Heart right ventricle (tissue), 16 donors: ENCODE results near the gene PACSIN2. TPM values are rescaled to one million over a fixed set of nuclear protein-coding genes. Genes with fewer than 3 reads are reported as not detected.
A peak's percentile ranks its signal among the peaks of the same experiment; 100 is the strongest.

Source experiments
- ATAC-seq, 8 donors: fragments of 200-7000 bp; cut with Tn5 transposase; one replicate each; pipeline ENCODE4 v1.9.1; 2020; ENCODE audit warnings: mild to moderate bottlenecking in 8 of 8, moderate library complexity in 8 of 8, moderate number of reproducible peaks in 1 of 8
- DNase-seq, 2 donors: peaks; one replicate each; pipeline ENCODE4 v3.0.0-alpha.2; 2020
- H3K27ac ChIP-seq, 10 donors: fragments of 200-600 bp; sonication (generic) in 2 of 10; one replicate each; pipeline versions ENCODE4 v1.5.0 to v1.8.0; 2020 to 2022; ENCODE audit warnings: mild to moderate bottlenecking in 3 of 10
- H3K27me3 ChIP-seq, 7 donors: fragments of 200-600 bp; one replicate each; pipeline ENCODE4 v1.8.0; 2021 to 2022; ENCODE audit warnings: mild to moderate bottlenecking in 2 of 7
- H3K36me3 ChIP-seq, 9 donors: fragments of 200-600 bp; sonication (generic) in 1 of 9; one replicate each; pipeline versions ENCODE4 v1.5.0 to v1.8.0; 2020 to 2022; ENCODE audit warnings: mild to moderate bottlenecking in 2 of 9
- H3K4me1 ChIP-seq, 9 donors: fragments of 200-600 bp; sonication (generic) in 1 of 9; one replicate each; pipeline versions ENCODE4 v1.5.0 to v1.8.0; 2020 to 2022; ENCODE audit warnings: mild to moderate bottlenecking in 4 of 9
- H3K4me3 ChIP-seq, 10 donors: fragments of 200-600 bp; sonication (generic) in 2 of 10; one replicate each; pipeline versions ENCODE4 v1.5.0 to v1.8.0; 2020 to 2022; ENCODE audit warnings: mild to moderate bottlenecking in 7 of 10, moderate library complexity in 2 of 10
- H3K9me3 ChIP-seq, 11 donors: fragments of 200-600 bp in 10 of 11; sonication (generic) in 2 of 11; one replicate each; pipeline versions ENCODE4 v1.5.0 to v1.8.0; 2013 to 2022; ENCODE audit warnings: mild to moderate bottlenecking in 2 of 11, control low read depth in 1 of 11, moderate library complexity in 1 of 11
- CTCF ChIP-seq, 9 donors: fragments of 200-600 bp; sonication (generic) in 2 of 9; IDR thresholded peaks; one replicate each; pipeline versions ENCODE4 v1.5.0 to v1.8.0; 2021 to 2022; ENCODE audit warnings: antibody characterized with exemption in 9 of 9, mild to moderate bottlenecking in 5 of 9, moderate library complexity in 1 of 9
- WGBS, 2 donors: extraction: QIAGEN DNeasy Blood & Tissue Kit; methylation state at CpG; one replicate each; pipeline ENCODE4 v1.1.7; 2013; ENCODE audit warnings: inconsistent platforms in 1 of 2; 5-methylcytosine and 5-hydroxymethylcytosine counted together
- intact Hi-C, 10 donors: fragments of 100-400 bp; cut with DNase I; formaldehyde crosslinking; loops; one replicate each; pipeline versions ENCODE4 v1.11.1 to v1.14.2; 2022
- polyA plus RNA-seq, 2 donors: library from polyadenylated mRNA; stranded (reverse); fragments of 200-250 nt; gene quantifications; one replicate each; pipeline ENCODE4 v1.2.3, GENCODE V29; 2013
- total RNA-seq, 10 donors: library from RNA; stranded (reverse); fragmentation: NEBNext Ultra II Directional in 3 of 10; extraction: Animal tissue kit (Norgen Biotek cat#: 25700) in 3 of 10; gene quantifications; one replicate each; pipeline versions ENCODE4 v1.2.1 to v1.2.4, GENCODE V29; 2021 to 2023
- donor health status: Arrhythmogenic right ventricular cardiomyopathy.
- donor health status: ischemic (EF 13 %, LVEDD 7.1; RV severe dilation, severe dysfunction).
- donor health status: healthy with polysubstance abuse.
- donor health status: DM: no; HTN: yes; CAD: no.
- donor health status: DM: no; HTN: no; CAD: no.
- donor health status: ischemic (EF 25% LVEDD 6.9; RV normal size, moderate dysfunction).
- donor health status: ischemic (EF 25% LVEDD 5.7; RV mildly dilated, moderate dysfunction).
- donor health status: healthy.
- donor health status: DM: yes; HTN: yes; CAD: no.
- donor health status: Ischemic cardiomyopathy.
- donor health status: ischemic (EF 35%, LVEDD 5.7; RV mildly dilated, moderate dysfunction).
- donor health status: nonischemic (EF 11% LVEDD 7.7; RV severe dilation, severe dysfunction).
- donor health status: DM: yes; HTN: yes; CAD: no.
- donor health status: PGD.
- donor health status: ischemic (EF 29% LVEDD 5.4; RV normal size, mild dysfunction).
- donor health status: nonischemic (EF 23%, LVEDD 6.1; RV moderate dilation, normal function).

Gene PACSIN2
- total and polyA plus RNA-seq, 12 donors: 24.3 to 69.7 (median 57.0) TPM

- intact Hi-C loops: no loop called here
- WGBS, 2 donors: 91 to 96% methylated on average over 3 of the region's 3 CpGs
- H3K27ac ChIP-seq: no peak overlapping the region
- peaks cover 0 to 24% (median 5%) of the 10 kb centered on the region in 9 donors for H3K4me1 ChIP-seq
- DNase-seq (no peak), ATAC-seq (no peak)
- no peaks in the 10 kb centered on the region for H3K27me3 ChIP-seq
- TF ChIP-seq CTCF (IDR thresholded peaks at IDR 0.05): no peak
- H3K9me3 ChIP-seq: no peaks in the 10 kb centered on the region
- H3K4me3 ChIP-seq: no peak overlapping the region
- no peaks in the 10 kb centered on the region for H3K36me3 ChIP-seq
Observed at GRCh38 chr22:42985531-42985905, 29.4 kb downstream of the PACSIN2 start.

DNA sequence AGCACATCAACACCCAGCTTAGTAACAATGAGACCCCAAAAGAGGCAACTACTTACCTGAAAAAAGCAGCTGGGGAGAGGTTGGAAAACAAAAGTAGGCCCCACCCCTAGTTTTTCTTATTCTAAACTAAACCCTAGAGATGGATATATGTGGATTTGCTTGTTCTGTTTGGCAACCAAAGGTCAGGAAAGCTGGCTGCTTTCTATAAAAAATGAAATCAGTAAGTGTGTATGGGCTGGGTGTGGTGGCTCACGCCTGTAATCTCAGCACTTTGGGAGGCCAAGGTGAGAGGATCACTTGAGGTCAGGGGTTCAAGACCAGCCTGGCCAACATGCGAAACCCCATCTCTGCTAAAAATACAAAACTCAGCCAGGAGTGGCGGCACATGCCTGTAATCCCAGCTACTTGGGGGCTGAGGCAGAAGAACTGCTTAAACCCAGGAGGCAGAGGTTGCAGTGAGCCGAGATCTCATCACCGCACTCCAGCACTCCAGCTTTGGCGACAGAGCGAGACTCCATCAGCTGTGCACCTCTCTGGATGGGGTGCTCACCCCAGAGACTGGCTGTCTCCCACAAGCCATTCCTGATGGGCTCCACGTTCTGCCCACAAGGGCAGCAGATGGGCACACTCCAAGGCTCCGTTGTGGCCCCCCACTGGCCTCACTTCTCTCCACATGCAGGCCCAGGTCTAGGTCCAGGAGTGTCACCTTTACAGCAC is 30.0 kb downstream of the PACSIN2 start:
- Histone ChIP-seq H3K27me3 (no peaks in the 10 kb centered on the region), H3K4me1 (peaks cover 0 to 19% (median under 1%) of the 10 kb centered on the region in 9 donors), H3K36me3 (no peaks in the 10 kb centered on the region), H3K27ac (no peak overlapping the region), H3K4me3 (no peak overlapping the region), H3K9me3 (no peaks in the 10 kb centered on the region)
- WGBS, 2 donors: 97 to 99% methylated on average over 9 of the region's 9 CpGs
- no peak for TF ChIP-seq CTCF (IDR thresholded peaks at IDR 0.05)
- ATAC-seq (peak in 2 of 8 donors; percentile 22 to 25), DNase-seq (no peak)
- intact Hi-C loops: no loop called here

- Histone ChIP-seq H3K4me1 (peaks cover 0 to 23% (median 2%) of the 10 kb centered on the region in 9 donors), H3K4me3 (no peak overlapping the region), H3K27ac (no peak overlapping the region), H3K27me3 (no peaks in the 10 kb centered on the region), H3K36me3 (no peaks in the 10 kb centered on the region), H3K9me3 (no peaks in the 10 kb centered on the region)
- ATAC-seq: no peak
- intact Hi-C loops: no loop called here
- no peak for DNase-seq
- WGBS, 2 donors: 93 to 94% methylated on average over 4 of the region's 4 CpGs
- TF ChIP-seq CTCF (IDR thresholded peaks at IDR 0.05): no peak
Observed at GRCh38 chr22:42984397-42984796, 30.6 kb downstream of the PACSIN2 start.

DNA sequence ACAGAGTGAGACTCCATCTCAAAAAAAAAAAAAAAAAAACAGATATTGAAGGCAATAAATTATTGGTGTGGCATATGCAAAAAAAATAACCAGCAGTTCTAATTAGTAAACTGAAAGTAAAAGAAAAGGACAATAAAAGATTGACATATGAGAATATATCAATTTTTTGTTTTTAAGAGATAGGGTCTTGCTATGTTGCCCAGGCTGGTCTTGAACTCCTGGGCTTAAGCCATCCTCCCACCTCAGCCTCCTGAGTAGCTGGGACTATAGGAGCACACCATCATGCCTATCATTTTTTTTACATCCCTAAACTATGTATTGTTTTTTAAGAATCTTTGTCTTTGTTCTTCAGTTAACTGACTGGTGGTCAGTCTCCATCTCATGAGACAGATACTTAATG is 31.5 kb downstream of the PACSIN2 start:
- intact Hi-C loops: no loop called here
- peaks cover 1 to 33% (median 11%) of the 10 kb centered on the region in 9 donors for H3K4me1 ChIP-seq
- no peak for ATAC-seq
- H3K9me3 ChIP-seq: no peaks in the 10 kb centered on the region
- no peak for TF ChIP-seq CTCF (IDR thresholded peaks at IDR 0.05)
- no peak overlapping the region for H3K27ac ChIP-seq
- H3K27me3 ChIP-seq: no peaks in the 10 kb centered on the region
- no peak overlapping the region for H3K4me3 ChIP-seq
- H3K36me3 ChIP-seq: no peaks in the 10 kb centered on the region
- DNase-seq: no peak
